Measurements from ENCODE around the gene TDRD9.

- TF ChIP-seq EZH2phosphoT487 (IDR thresholded peaks at IDR 0.05; ENCODE audit: insufficient read depth, low read depth) (no peak), EZH2 (IDR thresholded peaks at IDR 0.05; ENCODE audit: insufficient read depth, poor library complexity, severe bottlenecking) (no peak)
These were observed 120.7 kb downstream of the TDRD9 start for GRCh38 chr14:104048758-104049507.
